HG03045 (cell line): Measurements from ENCODE around the gene FAS.

Experiments
- ATAC-seq: cut with Tn5 transposase; IDR thresholded peaks from one replicate; pipeline ENCODE4 v1.9.1; 2021; ENCODE audit warnings: mild to moderate bottlenecking, moderate library complexity; ENCODE audit not compliant: unreplicated experiment

The FAS gene

GRCh38 chr10:89030791-89031190 lies 40.2 kb downstream of the FAS start:
- no peak for ATAC-seq

GRCh38 chr10:89032141-89032891 lies 41.7 kb downstream of the FAS start:
- ATAC-seq = peak; percentile 58

GRCh38 chr10:89035461-89035860 lies 44.9 kb downstream of the FAS start:
- ATAC-seq = no peak

GRCh38 chr10:89037096-89037495 lies 46.5 kb downstream of the FAS start:
- no peak for ATAC-seq

GRCh38 chr10:89042562-89042961 lies 52.0 kb downstream of the FAS start:
- no peak for ATAC-seq

GRCh38 chr10:89043052-89043451 lies 52.5 kb downstream of the FAS start:
- no peak for ATAC-seq

GRCh38 chr10:89047397-89047796 lies 56.8 kb downstream of the FAS start:
- ATAC-seq = no peak

GRCh38 chr10:89051593-89051992 lies 61.0 kb downstream of the FAS start:
- no peak for ATAC-seq

- no peak for ATAC-seq
Observed at GRCh38 chr10:89053555-89053954, 63.0 kb downstream of the FAS start.

- ATAC-seq = no peak
Observed at GRCh38 chr10:89055159-89055558, 64.6 kb downstream of the FAS start.

- ATAC-seq = no peak
Observed at GRCh38 chr10:89062861-89063260, 72.3 kb downstream of the FAS start.

- ATAC-seq = no peak
Observed at GRCh38 chr10:89063465-89063864, 72.9 kb downstream of the FAS start.

GRCh38 chr10:89064748-89065147 lies 74.2 kb downstream of the FAS start:
- no peak for ATAC-seq
